Left lung (tissue), 10 donors: ENCODE data around the gene FAM241B. TPM values are rescaled to one million over a fixed set of nuclear protein-coding genes. Genes with fewer than 3 reads are reported as not detected.

Experiments used
- ATAC-seq: fragments of 200-7000 bp; cut with Tn5 transposase; one replicate; pipeline ENCODE4 v1.9.1; 2020; ENCODE audit warnings: moderate library complexity
- DNase-seq, 4 donors: peaks; one replicate each; pipeline ENCODE4 v3.0.0-alpha.2; 2013 to 2020
- H3K27ac ChIP-seq, 2 donors: fragments of 200-600 bp; sonication (generic) in 1 of 2; one replicate each; pipeline versions ENCODE4 v1.5.0 to v1.8.0; 2020 to 2021
- H3K27me3 ChIP-seq, 2 donors: fragments of 200-600 bp; sonication (generic) in 1 of 2; one replicate each; pipeline versions ENCODE4 v1.5.0 to v1.8.0; 2020 to 2021
- H3K36me3 ChIP-seq, 2 donors: fragments of 200-600 bp; sonication (generic) in 1 of 2; one replicate each; pipeline versions ENCODE4 v1.5.0 to v1.8.0; 2020 to 2021
- H3K4me1 ChIP-seq, 2 donors: fragments of 200-600 bp; one replicate each; pipeline ENCODE4 v1.8.0; 2021
- H3K4me3 ChIP-seq, 2 donors: fragments of 200-600 bp; sonication (generic) in 1 of 2; one replicate each; pipeline versions ENCODE4 v1.5.0 to v1.8.0; 2020 to 2021; ENCODE audit warnings: mild to moderate bottlenecking in 1 of 2
- H3K9me3 ChIP-seq, 2 donors: fragments of 200-600 bp; sonication (generic) in 1 of 2; one replicate each; pipeline versions ENCODE4 v1.5.0 to v1.8.0; 2020 to 2021
- intact Hi-C, 2 donors: fragments of 100-400 bp; cut with DNase I; formaldehyde crosslinking; loops; one replicate each; pipeline versions ENCODE4 v1.11.2 to v1.14.2; 2022
- polyA plus RNA-seq, 6 donors: library from polyadenylated mRNA; unstranded; fragments of 120-200 nt; gene quantifications; one replicate each; pipeline ENCODE4 v1.2.1, GENCODE V29; 2013; ENCODE audit not compliant: insufficient read length in 6 of 6
- total RNA-seq, 2 donors: library from RNA; stranded (reverse); fragmentation: NEBNext Ultra II Directional; extraction: Animal tissue kit (Norgen Biotek cat#: 25700); gene quantifications; one replicate each; pipeline ENCODE4 v1.2.1, GENCODE V29; 2021
- TF ChIP-seq, protein P1 (sequence below), 2 donors: fragments of 200-600 bp; sonication (generic) in 1 of 2; IDR thresholded peaks; one replicate each; pipeline versions ENCODE4 v1.5.0 to v1.8.0; 2021; ENCODE audit warnings: antibody characterized with exemption in 2 of 2
- donor health status: DM: no; HTN: yes; CAD: no.
- donor health status: DM: no; HTN: no; CAD: no.

FAM241B gene
- total and polyA plus RNA-seq, 8 donors: 6.1 to 9.6 (median 7.3) TPM

DNA sequence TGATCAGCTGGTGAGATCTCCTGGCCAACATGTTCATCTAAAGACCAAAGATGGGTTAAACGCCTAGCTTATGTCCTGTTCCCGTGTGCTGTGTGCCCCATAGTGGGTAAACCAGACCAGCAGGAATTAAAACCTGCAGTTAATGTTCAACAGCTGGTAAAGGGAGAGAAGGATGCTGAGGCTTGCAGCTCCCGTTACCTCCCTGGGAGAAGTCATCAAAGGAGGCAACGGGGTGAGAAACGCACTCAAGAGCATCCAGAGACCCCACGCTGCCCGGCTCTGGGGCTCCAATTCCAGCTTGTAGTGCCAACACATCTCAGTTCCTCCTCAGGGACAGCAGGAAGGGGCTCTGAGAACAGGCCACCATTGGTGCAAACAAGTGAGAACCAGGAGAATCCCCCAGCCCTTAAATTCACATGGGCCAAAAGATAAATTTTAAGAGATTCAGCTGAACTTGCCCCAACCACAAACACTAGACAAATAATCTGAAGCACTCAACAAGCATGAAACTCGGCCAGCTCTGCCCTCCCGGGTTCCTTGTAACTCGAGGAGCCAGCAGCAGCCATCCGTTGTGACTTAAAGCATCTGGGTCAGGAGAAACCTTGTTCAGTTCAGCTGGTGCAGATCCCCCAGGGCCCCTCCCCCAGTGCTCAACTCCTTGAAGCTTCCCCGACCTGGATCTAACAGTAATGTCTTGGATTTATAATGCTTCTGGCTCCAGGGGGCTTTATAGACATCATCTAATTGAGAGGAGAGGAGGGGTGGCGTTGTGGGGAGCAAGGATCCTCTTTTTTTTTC, 29.4 kb downstream of the FAM241B start:
- no peaks in the 10 kb centered on the region for H3K4me1 ChIP-seq
- intact Hi-C loops: loop anchor here in 1 of 2 donors (10.0 kb wide), 1 partner anchor 145 kb away; the partner anchor contains the start of gene COL13A1
- no peaks in the 10 kb centered on the region for H3K9me3 ChIP-seq
- ATAC-seq (no peak), DNase-seq (no peak)
- TF ChIP-seq, protein P1, sequence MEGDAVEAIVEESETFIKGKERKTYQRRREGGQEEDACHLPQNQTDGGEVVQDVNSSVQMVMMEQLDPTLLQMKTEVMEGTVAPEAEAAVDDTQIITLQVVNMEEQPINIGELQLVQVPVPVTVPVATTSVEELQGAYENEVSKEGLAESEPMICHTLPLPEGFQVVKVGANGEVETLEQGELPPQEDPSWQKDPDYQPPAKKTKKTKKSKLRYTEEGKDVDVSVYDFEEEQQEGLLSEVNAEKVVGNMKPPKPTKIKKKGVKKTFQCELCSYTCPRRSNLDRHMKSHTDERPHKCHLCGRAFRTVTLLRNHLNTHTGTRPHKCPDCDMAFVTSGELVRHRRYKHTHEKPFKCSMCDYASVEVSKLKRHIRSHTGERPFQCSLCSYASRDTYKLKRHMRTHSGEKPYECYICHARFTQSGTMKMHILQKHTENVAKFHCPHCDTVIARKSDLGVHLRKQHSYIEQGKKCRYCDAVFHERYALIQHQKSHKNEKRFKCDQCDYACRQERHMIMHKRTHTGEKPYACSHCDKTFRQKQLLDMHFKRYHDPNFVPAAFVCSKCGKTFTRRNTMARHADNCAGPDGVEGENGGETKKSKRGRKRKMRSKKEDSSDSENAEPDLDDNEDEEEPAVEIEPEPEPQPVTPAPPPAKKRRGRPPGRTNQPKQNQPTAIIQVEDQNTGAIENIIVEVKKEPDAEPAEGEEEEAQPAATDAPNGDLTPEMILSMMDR (IDR thresholded peaks at IDR 0.05): no peak
- H3K27me3 ChIP-seq: peaks cover 0 to 41% of the 10 kb centered on the region in 2 donors
- no peak overlapping the region for H3K27ac ChIP-seq
- no peak overlapping the region for H3K4me3 ChIP-seq
- no peaks in the 10 kb centered on the region for H3K36me3 ChIP-seq

DNA sequence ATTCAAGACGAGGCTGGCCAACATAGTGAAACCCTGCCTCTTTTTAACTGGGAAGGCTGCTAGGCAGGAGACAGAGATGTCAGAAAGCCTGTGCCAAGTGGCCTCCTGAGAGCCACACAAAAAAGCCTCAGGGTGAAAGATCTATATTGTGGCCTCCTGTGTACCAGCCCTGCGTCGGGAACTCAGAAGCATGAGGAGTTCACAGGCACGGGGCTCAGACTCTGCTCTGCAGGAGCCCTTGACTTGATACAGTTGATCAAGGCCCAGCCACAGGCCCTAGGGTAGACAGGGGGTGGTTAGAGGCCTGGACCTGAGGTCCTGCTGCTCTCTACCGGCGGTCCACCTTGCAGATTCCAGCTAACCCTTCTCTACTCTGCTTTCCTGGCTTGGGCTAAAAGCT, 30.2 kb downstream of the FAM241B start:
- no peak for ATAC-seq
- intact Hi-C loops: no loop called here

DNA sequence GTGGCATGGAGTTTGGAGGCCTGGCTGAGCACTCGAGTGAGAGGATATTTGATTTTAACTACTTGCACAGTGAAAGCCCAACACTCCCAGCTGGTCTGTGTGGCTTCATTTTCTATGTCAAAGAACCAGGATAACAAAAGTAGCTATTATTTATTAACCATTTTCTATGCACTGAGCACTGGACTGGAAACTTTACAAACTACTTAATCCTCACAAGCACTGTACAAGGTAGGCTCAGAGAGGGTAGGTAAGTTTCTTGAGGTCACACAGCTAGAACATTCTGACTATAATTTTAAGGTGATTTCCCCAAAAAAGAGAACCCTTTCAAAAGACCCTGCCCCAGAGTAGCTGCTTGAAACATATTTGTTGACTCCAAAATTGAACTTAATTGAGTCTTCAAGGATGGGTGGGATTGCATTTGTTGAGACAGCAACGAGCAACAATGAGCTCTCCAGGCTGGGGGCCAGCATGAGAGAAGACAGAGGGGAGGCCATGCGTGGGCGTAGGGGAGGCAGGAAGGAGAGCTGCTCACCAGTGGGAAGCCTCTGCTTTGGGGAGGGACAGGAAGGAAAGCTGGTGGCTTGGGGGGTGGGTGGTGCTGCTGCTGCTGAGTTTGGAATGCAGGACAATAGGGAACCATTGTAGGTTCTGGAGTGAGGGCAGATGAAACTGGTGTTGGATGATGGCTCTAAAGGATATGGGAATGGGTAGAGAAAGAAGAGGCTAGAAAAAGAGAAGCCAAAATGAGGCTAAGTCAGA, 31.5 kb downstream of the FAM241B start:
- intact Hi-C loops: no loop called here
- Histone ChIP-seq H3K36me3 (no peaks in the 10 kb centered on the region), H3K9me3 (no peaks in the 10 kb centered on the region), H3K4me1 (no peaks in the 10 kb centered on the region), H3K27me3 (peaks cover 0 to 37% of the 10 kb centered on the region in 2 donors), H3K27ac (no peak overlapping the region), H3K4me3 (no peak overlapping the region)
- TF ChIP-seq, protein P1 (IDR thresholded peaks at IDR 0.05): no peak
- ATAC-seq (no peak), DNase-seq (no peak)

More for the DNA sequence above, 30.2 kb downstream of the FAM241B start:
- no peak for DNase-seq
- H3K27me3 ChIP-seq: peaks cover 0 to 40% of the 10 kb centered on the region in 2 donors
- TF ChIP-seq, protein P1 (IDR thresholded peaks at IDR 0.05): no peak
- no peaks in the 10 kb centered on the region for H3K9me3 ChIP-seq
- no peak overlapping the region for H3K27ac ChIP-seq
- no peak overlapping the region for H3K4me3 ChIP-seq
- H3K4me1 ChIP-seq: no peaks in the 10 kb centered on the region
- H3K36me3 ChIP-seq: no peaks in the 10 kb centered on the region

DNA sequence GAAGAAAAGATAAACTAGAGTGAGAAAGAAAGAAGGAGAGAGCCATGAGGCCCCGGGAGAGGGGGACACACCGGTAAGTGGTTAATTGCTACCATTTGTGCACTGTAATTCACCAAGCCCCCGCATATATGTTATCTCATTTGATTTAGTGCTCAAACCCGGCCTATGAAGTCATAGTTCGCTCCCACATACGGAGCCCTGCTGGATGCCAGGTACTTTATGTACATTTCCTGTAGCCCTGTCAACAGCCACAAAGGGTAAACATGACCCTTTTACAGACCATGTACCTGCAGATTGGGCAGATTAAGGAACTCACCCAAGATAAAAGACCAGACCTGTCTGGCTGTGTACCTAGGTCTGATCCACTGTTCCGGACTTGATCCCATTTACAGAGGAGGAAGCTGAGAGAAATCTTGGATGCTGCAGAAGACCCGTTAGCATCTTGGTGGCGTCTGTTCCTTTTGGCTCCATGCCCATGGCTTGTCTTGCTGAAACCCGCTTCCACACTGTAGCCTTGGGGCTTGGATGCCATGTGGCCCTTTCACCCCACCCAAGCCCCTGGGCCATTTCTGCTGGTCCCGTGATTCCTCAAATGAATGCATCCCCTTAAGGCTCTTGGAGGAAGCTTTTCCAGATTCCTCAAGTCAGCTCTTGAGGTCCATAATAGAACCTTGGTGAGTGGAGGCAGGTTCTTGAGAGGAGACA, 32.3 kb downstream of the FAM241B start:
- H3K9me3 ChIP-seq: no peaks in the 10 kb centered on the region
- no peak for DNase-seq
- H3K4me1 ChIP-seq: no peaks in the 10 kb centered on the region
- no peak overlapping the region for H3K4me3 ChIP-seq
- H3K27ac ChIP-seq: no peak overlapping the region
- TF ChIP-seq, protein P1 (IDR thresholded peaks at IDR 0.05): no peak
- H3K27me3 ChIP-seq: peaks cover 0 to 32% of the 10 kb centered on the region in 2 donors
- no peaks in the 10 kb centered on the region for H3K36me3 ChIP-seq
- no peak for ATAC-seq
- intact Hi-C loops: no loop called here
